Muscle of back (tissue), 11 donors: ENCODE measurements around the gene FADS6. TPM values are rescaled to one million over a fixed set of nuclear protein-coding genes. Genes with fewer than 3 reads are reported as not detected.
"Not testable (repeated sequence)": the region's sequence is repeated elsewhere in the genome, so short reads cannot be mapped to it uniquely, and the experiment has no call there.

ENCODE experiments used
- DNase-seq, 3 donors: peaks; one replicate each; pipeline versions ENCODE4 v3.0.0 to v3.0.0-alpha.2; 2013
- polyA plus RNA-seq, 10 donors: library from polyadenylated mRNA; unstranded; fragments of 120-200 nt; gene quantifications; one replicate each; pipeline ENCODE4 v1.2.1, GENCODE V29; 2013; ENCODE audit not compliant: insufficient read length in 10 of 10

Gene FADS6
- polyA plus RNA-seq, 10 donors, result 0.24 to 0.84 TPM; not detected in 8

DNA sequence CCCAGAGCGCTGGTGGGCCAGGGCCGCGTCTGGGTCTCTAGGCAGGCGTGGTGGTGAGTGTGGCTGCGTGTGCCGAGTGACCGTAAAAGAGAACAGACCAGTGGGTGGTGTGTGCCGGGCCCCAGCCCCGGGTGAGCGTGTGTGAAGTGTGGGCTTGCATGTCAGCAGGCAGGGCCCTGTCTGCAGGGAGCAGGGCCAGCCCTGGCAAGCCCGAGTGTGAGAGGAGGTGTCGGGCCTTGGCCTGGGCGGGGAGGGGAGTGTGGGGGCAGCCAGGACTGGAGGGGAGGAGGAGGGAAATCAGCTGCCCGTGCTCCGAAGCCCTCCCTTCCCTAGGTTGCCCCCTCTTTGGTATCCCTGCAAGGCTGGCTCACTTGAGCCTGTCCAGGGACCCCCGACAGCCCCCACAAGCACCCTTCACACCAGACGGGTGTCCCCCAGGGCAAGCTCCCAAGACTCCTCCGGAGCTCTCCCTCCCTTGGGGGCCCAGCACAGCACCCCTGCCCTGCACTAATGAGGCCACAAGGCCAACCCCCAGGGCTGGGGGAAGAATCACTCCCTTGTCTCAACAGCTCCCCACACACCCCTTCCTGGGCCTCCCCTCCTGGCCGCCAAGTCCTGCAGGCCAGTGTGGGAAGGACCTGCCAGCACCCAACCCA, 27.7 kb upstream of the FADS6 start:
- no peak for DNase-seq

DNA sequence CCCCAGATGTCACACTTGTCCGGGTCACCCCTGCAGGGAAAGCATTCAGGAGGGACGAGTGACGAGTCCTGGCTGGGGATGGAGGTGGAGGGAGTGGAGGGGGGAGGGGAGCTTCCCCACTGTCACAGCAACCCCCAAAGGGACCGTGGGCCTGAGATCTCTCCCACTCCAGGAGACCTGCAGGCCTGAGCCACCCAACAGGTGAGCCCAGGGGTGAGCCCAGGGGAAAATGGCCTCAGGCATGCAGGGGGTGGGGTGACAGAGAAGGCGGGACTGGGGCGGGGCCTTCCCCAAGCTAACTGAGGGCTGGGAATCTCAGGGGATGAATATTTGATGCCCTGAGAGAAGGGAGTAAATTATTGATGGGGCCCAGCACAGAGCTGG, 27.2 kb upstream of the FADS6 start:
- no peak for DNase-seq

DNA sequence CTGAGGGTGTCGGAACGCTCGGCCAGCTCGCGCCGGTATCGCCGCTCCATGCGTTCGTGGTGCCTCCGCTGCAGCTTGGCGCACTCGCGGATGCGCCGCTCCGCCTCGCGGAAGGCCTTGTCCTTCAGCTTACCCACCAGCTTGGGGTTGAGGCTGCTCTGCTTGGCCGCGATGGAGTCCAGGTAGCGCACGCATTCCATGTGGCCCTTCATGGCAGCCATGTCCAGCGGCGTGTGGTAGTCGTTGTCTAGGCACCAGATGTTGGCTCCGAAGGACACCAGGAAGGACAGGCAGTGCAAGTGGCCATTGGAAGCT, 26.8 kb upstream of the FADS6 start:
- DNase-seq, result no peak

DNA sequence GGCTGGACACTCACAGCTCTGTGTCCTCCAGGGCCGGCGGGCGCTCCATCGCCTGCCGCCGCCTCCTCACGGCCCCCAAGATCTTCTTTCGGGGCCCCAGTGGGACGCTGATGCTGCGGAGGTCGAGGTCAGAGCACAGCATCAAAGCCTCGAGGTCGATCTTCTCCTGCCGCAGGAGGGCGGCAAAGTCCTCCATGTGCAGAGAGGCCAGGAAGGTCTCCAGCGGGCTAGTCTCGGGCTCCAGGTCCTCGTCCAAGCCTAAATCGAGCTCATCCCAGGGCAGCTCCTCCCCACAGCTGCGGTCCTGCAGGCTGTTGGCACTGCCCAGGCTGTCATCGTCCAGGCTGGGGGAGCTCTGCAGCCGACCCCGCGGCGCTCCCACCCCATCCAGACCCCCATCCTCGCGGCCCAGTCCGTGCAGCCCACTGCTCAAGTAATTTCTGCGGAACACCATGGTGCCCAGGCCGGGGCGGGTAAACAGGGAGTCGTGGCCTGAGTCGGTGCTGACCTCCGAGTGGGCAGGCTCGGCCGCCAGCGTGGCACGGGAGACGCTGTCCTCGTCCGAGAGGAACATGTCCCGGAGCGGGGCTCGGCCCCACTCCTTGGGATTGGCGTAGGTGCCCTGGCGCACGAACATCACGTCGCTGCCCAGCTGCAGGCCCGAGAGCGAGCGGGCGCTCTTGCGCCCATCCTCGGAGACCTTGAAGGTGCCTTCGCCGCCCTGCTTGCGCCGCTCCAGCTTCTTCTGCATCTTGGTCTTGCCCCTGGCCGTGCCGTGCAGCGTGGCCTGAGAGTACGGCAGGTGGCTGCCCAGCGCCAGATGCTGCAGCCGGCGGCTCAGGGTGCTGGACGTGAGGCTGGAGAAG, 26.2 kb upstream of the FADS6 start:
- no peak for DNase-seq

DNA sequence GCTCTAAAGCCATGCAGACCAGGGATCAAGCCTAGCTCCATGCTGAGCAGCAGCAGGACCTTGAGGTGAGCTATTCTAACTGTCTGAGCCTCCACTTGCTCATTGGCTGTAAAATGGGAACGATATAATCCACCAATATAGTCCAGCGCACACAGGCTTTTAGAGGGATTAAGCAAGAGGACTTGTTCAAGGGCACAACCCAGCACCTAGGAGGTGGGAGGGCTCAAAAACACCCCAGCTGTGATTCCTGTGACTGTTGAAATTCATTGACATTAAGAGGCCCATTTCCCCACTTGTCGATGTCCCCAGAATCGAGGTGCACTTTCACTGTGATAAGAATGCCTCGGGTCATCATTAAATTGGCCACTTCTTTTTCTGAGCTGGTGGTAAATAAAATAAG, 25.5 kb upstream of the FADS6 start:
- no peak for DNase-seq

DNA sequence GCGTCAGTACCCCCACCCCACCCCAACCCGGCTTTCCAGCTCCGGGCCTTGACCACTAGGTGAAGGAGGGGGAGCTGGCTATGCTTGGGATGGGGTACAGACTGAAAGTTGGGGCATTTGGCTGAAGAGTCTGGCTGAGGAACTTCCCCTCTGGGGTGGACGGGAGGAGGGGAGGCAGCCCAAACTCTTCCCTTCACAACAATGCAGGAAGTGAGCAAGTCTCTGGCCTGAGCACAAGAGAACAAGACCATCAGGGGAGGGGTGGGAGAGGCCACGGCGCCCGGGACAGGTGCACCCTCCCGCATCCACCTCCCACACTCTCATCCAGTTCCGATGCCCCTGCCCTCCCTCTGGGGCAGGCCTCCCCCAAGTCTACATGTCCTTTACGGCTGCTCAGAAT, 24.0 kb upstream of the FADS6 start:
- DNase-seq, result no peak

DNA sequence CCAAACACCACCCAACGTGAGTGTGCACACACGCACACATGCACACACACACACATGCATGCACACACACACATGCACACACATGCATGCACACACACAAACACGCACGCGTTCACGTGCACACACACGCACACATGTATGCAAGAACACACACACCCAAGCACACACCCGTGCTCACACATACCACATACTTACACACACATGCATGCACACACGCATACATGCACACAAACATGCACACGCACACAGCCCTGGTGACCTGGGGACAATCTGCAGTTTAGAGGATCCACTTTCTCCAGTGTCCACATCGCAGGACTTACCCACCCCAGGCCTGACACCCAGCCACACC, 23.4 kb upstream of the FADS6 start:
- no peak for DNase-seq

DNA sequence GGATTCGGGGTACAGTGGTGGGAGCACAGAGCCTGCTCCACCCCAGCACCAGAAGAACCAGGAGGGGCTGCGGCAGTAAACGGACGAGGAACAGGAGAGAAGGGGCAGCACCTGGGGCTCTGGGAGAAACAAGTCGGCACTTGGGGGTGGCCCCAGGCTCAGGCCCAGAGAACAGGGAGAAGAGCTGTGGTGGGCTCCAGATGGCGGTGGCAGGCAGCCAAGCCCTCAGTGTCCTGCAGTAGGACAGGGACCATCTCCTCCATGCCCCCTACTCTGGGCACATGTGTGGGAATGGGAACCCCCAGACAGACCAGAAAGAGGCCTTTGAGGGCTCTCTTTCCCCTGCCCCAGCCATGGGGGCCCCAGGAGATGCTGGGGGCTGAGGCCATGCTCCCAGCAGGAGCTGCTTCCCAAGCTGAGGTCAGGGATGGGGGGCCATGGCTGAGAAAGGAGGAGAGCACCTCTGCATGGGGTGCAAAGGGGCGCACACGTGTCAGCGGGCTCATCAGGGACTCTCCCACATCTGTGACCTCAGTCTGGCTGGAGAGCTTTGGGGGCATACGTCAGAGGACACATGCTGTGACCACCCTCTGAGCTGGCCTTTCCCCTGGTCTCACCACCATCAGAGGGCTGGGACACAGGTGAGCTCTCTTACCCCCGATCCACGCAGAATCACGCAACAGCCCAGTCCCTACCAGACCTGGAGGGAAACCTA, 22.9 kb upstream of the FADS6 start:
- DNase-seq, result no peak

DNA sequence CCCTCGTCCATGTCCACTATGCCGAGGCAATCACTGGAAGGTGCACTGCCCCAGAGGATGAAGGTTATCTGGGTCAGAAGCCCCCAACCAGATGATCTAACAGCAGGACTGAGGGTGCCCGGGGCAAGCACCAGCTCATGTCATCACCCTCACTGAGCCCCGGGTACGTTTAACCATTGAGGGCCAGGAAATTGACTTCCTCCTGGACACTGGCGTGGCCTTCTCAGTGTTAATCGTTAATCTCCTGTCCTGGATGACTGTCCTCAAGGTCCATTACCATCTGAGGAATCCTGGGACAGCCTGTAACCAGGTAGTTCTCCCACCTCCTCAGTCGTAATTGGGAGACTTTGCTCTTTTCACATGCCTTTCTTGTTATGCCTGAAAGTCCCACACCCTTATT, 18.0 kb upstream of the FADS6 start:
- DNase-seq, result not testable (repeated sequence)

DNA sequence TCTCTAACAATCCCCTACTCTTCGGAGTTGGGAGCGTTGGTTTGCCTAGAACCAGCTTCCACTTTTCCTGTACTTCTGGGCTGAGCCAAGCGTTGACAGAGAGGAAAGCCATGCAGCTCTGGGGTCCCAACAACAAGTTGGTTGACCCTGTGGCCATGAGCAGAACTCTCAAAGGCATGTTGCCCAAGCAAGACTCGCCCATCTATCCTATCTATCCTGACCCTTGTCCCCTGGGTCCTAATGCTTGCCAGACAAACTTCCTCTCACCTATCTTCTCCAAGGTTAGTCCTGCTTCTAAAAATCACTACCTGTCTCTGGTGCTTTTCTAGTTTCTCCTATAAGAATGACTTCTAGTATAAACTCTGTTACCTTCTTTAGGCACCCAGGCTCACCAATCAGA, 15.7 kb upstream of the FADS6 start:
- DNase-seq, result not testable (repeated sequence)

DNA sequence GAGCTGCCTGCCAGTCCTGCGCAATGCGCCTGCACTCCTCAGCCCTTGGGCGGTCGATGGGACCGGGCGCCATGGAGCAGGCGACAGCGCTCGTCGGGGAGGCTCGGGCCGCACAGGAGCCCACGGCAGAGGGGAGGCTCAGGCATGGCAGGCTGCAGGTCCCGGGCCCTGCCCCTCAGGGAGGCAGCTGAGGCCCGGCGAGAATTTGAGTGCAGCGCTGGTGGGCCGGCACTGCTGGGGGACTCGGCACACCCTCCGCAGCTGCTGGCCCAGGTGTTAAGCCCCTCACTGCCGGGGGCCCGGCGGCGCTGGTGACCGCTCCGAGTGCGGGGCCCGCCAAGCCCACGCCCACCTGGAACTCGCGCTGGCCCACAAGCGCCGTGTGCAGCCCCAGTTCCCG, 13.6 kb upstream of the FADS6 start:
- no peak for DNase-seq

DNA sequence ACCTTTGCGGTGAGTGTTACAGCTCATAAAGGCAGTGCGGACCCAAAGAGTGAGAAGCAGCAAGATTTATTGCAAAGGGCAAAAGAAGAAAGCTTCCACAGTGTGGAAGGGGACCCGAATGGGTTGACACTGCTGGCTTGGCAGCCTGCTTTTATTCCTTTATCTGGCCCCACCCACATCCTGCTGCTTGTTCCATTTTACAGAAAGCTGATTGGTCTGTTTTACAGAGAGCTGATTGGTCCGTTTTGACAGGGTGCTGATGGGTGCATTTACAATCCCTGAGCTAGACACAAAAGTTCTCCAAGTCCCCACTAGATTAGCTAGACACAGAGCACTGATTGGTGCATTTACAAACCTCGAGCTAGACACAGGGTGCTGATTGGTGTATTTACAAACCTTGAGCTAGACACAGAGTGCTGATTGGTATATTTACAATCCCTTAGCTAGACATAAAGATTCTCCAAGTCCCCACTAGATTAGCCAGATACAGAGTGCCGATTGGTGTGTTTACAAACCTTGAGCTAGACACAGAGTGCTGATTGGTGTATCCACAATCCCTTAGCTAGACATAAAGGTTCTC, 12.9 kb upstream of the FADS6 start:
- DNase-seq, result not testable (repeated sequence)

DNA sequence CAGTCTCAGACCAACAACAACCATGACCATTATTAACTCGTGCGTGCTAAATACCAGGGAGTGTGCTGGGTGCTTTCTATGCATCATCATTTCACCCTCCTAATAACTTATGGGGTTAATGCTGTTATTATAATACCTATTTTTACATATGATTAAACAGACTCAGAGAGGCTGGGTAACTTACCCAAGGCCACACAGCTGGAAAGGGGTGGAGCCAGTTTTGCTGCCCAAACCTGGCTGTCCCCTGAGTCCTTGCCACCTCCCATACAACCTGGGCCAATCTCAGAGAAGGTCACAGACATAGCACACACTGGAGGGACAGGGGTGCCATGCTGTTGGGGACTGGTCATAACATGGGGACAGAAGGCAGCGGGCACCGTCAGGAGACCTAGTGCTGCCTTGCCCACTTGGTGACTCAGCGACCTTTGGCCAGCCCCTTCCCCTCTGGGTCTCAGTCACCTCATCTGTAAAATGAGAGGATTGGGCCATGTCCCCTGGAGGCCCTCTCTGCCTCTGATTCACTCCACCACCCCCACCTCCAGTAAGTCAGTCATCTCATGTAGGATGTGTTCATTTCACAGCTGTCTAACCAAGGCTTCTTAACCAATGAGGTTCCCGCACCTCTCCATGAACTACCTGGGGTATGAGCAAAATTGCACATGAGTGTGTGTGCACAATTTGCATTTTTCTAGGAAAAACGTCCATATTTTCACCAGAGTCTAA, 11.4 kb upstream of the FADS6 start:
- no peak for DNase-seq

DNA sequence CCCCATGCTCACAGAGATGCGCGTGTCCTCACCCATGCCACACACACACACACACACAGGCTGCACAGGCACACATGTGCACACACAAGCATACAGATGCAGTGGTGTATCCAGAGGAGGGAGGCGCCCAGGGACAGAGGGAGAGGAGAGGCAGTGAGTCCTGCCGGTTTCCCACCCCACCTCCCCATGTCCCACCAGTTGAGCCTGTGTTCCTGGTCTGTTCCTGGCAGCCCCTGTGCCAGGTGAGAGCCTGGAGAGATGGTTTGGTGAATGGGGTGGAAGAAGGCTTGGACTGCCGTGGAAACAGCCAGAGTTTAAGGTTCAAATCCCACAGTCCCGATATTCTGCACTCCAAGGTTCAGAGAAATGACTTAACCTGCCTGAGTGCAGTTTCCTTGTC, 10.2 kb upstream of the FADS6 start:
- no peak for DNase-seq

DNA sequence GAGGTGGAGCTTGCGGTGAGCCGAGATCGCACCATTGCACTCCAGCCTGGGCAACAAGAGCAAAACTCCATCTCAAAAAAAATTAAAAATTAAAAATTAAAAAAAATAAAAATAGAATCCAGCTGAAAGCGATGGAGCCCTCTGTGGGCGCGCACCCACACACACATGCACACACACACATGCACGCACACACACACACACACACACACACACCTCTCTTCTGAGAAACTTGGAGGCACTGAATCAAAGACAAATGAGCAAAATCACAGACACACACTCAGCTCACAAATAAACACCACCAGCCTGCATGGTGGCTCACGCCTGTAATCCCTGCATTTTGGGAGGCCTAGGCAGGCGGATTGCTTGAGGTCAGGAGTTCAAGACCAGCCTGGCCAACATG, 9.6 kb upstream of the FADS6 start:
- no peak for DNase-seq

DNA sequence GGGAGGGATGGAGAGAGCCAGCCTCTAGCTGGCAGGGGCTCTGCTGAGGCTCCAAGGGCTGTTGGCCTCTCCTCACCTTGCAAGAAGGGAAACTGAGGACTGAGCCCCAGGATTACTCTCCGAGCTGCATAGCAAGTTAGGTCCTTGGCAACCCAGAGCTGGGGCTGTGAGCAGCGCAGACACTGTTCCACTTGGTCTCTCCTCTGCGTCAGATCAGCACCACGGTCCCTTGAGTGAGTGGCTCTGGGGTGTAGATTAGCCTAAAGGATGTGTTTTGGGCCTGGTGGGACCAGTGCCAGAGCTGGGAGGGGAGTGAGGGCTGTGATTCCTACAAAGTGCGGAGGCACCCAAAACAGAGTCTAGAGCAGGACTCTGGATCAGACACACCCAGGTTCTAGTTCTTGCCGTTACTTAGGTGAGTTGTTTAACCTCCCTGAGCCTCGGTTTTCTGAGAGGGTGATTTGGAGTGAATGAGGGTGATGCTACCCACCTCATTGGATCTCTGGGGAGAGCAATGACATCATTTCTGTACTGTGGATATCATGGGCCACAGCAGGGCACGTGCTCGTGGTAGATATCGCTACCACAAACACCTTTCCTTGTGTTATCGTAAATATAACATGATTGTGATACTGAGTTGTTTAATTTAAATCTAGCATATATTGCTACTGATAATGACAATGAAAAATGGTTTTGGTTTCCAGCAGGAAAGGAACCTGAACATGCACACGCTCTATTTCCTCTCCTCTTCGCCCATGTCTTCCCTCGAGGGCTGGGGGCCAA, 8.1 kb upstream of the FADS6 start:
- DNase-seq, result no peak

DNA sequence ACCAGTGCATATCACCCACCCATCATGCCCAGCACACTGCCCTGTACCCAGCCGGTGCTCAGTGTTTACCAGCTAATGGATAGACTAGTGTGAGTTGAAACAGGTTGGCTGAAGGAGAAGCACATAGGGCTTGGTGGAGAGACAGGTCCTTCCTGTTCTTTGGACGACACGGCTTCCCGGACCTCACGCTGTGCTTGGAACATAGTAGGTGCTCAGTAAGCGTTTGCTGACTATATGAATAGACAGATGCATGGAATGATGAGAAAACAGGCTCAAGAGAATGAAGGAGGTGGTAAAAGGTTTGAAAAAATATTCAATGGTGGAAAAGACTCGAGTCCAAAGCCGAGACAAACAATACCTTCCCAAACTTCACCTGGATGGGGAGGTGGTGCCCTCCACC, 6.8 kb upstream of the FADS6 start:
- no peak for DNase-seq

DNA sequence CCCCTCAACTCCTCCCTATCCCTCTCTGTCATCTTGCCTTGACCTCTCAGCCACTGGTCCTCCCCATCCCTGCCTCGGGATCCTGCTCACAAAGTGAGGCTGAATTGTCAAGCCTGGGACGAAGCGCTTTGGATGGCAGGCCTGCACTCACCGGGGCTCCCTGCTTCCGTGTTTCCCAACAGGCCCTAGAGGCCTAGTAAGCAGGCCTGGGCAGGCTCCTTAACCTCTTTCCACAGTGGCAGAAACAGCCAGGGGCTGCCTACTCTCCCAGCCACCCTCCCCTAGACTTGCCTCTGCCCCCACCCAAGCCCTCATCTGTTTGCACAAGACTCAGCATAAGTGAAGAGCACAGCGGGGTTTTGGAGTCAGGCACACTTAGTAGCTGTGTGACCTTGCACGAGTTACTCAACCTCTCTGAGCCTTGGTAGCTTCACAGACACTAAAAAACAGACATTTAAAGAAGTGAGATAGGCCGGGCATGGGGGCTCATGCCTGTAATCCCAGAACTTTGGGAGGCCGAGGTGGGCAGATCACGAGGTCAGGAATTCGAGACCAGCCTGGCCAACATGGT, 5.0 kb upstream of the FADS6 start:
- DNase-seq, result no peak

DNA sequence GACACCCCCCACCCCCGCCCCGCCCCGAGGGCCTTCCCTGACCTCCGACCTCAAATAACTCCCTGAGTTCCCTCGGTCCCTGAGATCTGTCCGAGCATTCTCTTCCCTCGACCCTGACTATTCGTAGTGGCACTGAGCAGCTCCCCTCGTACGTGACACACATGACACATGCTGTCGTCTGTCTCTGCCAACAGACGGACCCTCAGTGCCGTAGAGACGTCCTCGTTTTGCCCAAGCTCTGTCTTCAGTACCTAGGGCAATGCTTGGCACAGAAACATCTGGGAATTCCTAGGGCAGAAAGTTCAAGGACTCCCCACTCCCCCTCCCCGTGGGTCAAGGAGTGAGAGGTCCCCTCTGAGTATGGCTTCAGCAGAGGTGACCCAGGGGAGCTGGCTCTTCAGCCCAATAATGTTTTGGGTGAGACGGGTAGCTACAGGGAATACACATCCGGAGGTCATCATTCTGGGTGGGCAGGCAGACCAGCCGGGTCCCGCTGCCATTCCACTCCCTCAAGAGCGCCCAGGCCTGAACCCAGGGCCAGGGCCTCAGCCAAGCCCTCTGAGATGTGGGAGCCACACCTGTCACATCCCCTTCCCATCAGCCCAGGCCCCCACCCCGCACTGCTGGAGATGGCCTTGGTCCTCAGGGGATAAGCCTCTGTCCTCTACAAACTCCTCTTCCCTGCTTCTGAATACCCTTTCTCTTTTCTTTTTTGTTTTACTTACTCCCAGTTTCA, 671 bp upstream of the FADS6 start:
- DNase-seq, result no peak
